ENCODE data around the gene HVCN1. TPM values are rescaled to one million over a fixed set of nuclear protein-coding genes. Genes with fewer than 3 reads are reported as not detected.

The HVCN1 gene
- total and polyA plus RNA-seq, 2 donors (not counting 1 experiment from before 2014, with no cell fraction given): 216 to 422 TPM

- Histone ChIP-seq H4K20me1 (ENCODE audit: control insufficient read depth, insufficient read depth, low read length, poor library complexity, severe bottlenecking) (no peaks in the 10 kb centered on the region), H3K36me3 (replicated peaks in 1 of 2; ENCODE audit: control extremely low read depth in 1 of 2, control insufficient read depth in 1 of 2, extremely low read depth in 1 of 2, insufficient read depth in 2 of 2, low read length in 1 of 2) (peaks cover 8 to 73% of the 10 kb centered on the region in 2 experiments), H3K9me3 (ENCODE audit: control extremely low read depth in 1 of 3, control insufficient read depth in 2 of 3, insufficient read depth in 1 of 3, low read length in 2 of 3) (peaks cover 0 to 17% (median 1%) of the 10 kb centered on the region in 3 donors), H3K27ac (ENCODE audit: low read length in 2 of 2) (peak overlapping the region; percentile 84 to 99), H3K9ac (ENCODE audit: low read length) (peak overlapping the region; percentile 45), H3K27me3 (replicated peaks in 1 of 4; ENCODE audit: control extremely low read depth in 1 of 4, control insufficient read depth in 3 of 4, insufficient read depth in 4 of 4, low read length in 3 of 4) (no peaks in the 10 kb centered on the region), H3K4me2 (replicated peaks; ENCODE audit: low read depth, low read length, poor library complexity, severe bottlenecking) (peak overlapping the region; percentile 73), H2AFZ (ENCODE audit: insufficient read depth, low read depth, low read length, poor library complexity, severe bottlenecking) (peak overlapping the region; percentile 32), H3K4me1 (ENCODE audit: control insufficient read depth in 2 of 2, insufficient read depth in 2 of 2, low read length in 2 of 2) (peaks cover 91 to 96% of the 10 kb centered on the region in 2 donors), H3K79me2 (ENCODE audit: control insufficient read depth, insufficient read depth, low read length) (peaks cover 94% of the 10 kb centered on the region), H3K4me3 (ENCODE audit: control extremely low read depth in 1 of 5, extremely low read depth in 1 of 5, insufficient read depth in 1 of 5, low read depth in 2 of 5, low read length in 4 of 5) (peak overlapping the region; percentile 2 to 51 (median 15))
- Mint-ChIP-seq H3K4me1 (peaks cover 87% of the 10 kb centered on the region), H3K27ac (peak overlapping the region; percentile 96), H3K9me3 (ENCODE audit: insufficient read depth) (peaks cover 8% of the 10 kb centered on the region), H3K27me3 (no peaks in the 10 kb centered on the region), H3K4me3 (peak overlapping the region; percentile 84)
- DNase-seq (peak; percentile 53), ATAC-seq (ENCODE audit: low read depth) (no peak)
- POLR2A ChIA-PET: interaction anchor here (0.5 to 2.9 kb wide), 10 partner anchors 10 to 219 kb away, joined by 3 to 17 read pairs (median 6); partner anchors contain the start of gene ARPC3
- WGBS (ENCODE audit: insufficient coverage): 37% methylated on average over 11 of the region's 12 CpGs
- intact Hi-C loops (cut with micrococcal nuclease): loop anchor here (1.0 kb wide), 2 partner anchors 7 to 9 kb away; no protein-coding TSS in a partner anchor
- TF ChIP-seq EZH2 (IDR thresholded peaks at IDR 0.05; ENCODE audit: borderline replicate concordance, insufficient read depth, low read depth, low read length, poor library complexity, severe bottlenecking): no peak
- no peak for TF ChIP-seq CTCF (IDR thresholded peaks at IDR 0.05)
- CTCF ChIA-PET: interaction anchor here (0.9 to 5.3 kb wide), 12 partner anchors 12 to 67 kb away, joined by 3 to 22 read pairs (median 4); no protein-coding TSS in a partner anchor
Observed at GRCh38 chr12:110668480-110669192, 20.3 kb downstream of the HVCN1 start.

DNA sequence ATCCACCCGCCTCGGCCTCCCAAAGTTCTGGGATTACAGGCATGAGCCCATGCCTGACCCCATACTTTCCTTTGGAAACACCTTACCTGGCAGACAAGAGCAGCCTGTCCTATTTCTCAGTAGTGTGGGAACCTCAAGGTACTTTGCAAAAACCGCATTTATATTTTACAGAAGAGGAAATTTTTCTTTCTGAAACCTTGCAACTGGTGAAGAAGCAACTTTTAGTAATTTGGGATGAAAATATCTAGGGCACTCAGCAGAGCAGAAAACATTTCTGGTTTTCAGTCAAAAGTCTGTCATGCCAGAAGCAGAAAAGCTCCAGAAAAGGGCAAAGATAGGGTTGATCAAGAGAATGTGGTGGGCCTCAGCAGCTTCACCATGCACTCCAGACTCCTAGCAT lies 21.2 kb downstream of the HVCN1 start:
- H3K4me3 ChIP-seq (ENCODE audit: control extremely low read depth in 1 of 5, extremely low read depth in 1 of 5, insufficient read depth in 1 of 5, low read depth in 2 of 5, low read length in 4 of 5): peak overlapping the region in 3 of 5 experiments; percentile 15 to 51 (median 35)
- H3K9me3 ChIP-seq (ENCODE audit: control extremely low read depth in 1 of 3, control insufficient read depth in 2 of 3, insufficient read depth in 1 of 3, low read length in 2 of 3): peaks cover 0 to 17% (median 1%) of the 10 kb centered on the region in 3 donors
- 94% methylated on average over 2 of the region's 3 CpGs for WGBS (ENCODE audit: insufficient coverage)
- H4K20me1 ChIP-seq (ENCODE audit: control insufficient read depth, insufficient read depth, low read length, poor library complexity, severe bottlenecking): no peaks in the 10 kb centered on the region
- intact Hi-C loops (cut with micrococcal nuclease): no loop called here
- Mint-ChIP-seq H3K27ac (peak overlapping the region; percentile 96), H3K27me3 (no peaks in the 10 kb centered on the region), H3K4me3 (peak overlapping the region; percentile 84), H3K9me3 (ENCODE audit: insufficient read depth) (peaks cover 8% of the 10 kb centered on the region), H3K4me1 (peaks cover 84% of the 10 kb centered on the region)
- H2AFZ ChIP-seq (ENCODE audit: insufficient read depth, low read depth, low read length, poor library complexity, severe bottlenecking): no peak overlapping the region
- ATAC-seq (ENCODE audit: low read depth) (no peak), DNase-seq (no peak)
- H3K4me1 ChIP-seq (ENCODE audit: control insufficient read depth in 2 of 2, insufficient read depth in 2 of 2, low read length in 2 of 2): peaks cover 90 to 96% of the 10 kb centered on the region in 2 donors
- ChIA-PET POLR2A (interaction anchor here (0.5 to 2.9 kb wide), 9 partner anchors 9 to 218 kb away, joined by 3 to 17 read pairs (median 6); partner anchors contain the start of genes ARPC3 and TCTN1), CTCF (interaction anchor here (0.6 to 5.3 kb wide), 7 partner anchors 11 to 216 kb away, joined by 3 to 22 read pairs (median 5); no protein-coding TSS in a partner anchor)
- H3K36me3 ChIP-seq (replicated peaks in 1 of 2; ENCODE audit: control extremely low read depth in 1 of 2, control insufficient read depth in 1 of 2, extremely low read depth in 1 of 2, insufficient read depth in 2 of 2, low read length in 1 of 2): peaks cover 8 to 78% of the 10 kb centered on the region in 2 experiments
- peak overlapping the region; percentile 45 for H3K9ac ChIP-seq (ENCODE audit: low read length)
- peaks cover 95% of the 10 kb centered on the region for H3K79me2 ChIP-seq (ENCODE audit: control insufficient read depth, insufficient read depth, low read length)
- H3K4me2 ChIP-seq (replicated peaks; ENCODE audit: low read depth, low read length, poor library complexity, severe bottlenecking): peak overlapping the region; percentile 73
- peak overlapping the region; percentile 84 to 99 for H3K27ac ChIP-seq (ENCODE audit: low read length in 2 of 2)
- H3K27me3 ChIP-seq (replicated peaks in 1 of 4; ENCODE audit: control extremely low read depth in 1 of 4, control insufficient read depth in 3 of 4, insufficient read depth in 4 of 4, low read length in 3 of 4): no peaks in the 10 kb centered on the region
- TF ChIP-seq EZH2 (IDR thresholded peaks at IDR 0.05; ENCODE audit: borderline replicate concordance, insufficient read depth, low read depth, low read length, poor library complexity, severe bottlenecking): no peak
- no peak for TF ChIP-seq CTCF (IDR thresholded peaks at IDR 0.05)
